Measurements from ENCODE around the gene FKBP1C. TPM values are rescaled to one million over a fixed set of nuclear protein-coding genes. Genes with fewer than 3 reads are reported as not detected.

The FKBP1C gene
- total and polyA plus RNA-seq, 2 donors (not counting 3 experiments of a cell fraction or from before 2014, with no cell fraction given) = 2.0 to 7.7 TPM

- CTCF ChIA-PET = no interaction called here
- dilution Hi-C loops (cut with MboI; ENCODE audit: extremely low pct_ligation_motif_present, low sequenced_read_pairs) = no loop called here
Measured at GRCh38 chr6:63174173-63174572, 37.1 kb upstream of the FKBP1C start.

DNA sequence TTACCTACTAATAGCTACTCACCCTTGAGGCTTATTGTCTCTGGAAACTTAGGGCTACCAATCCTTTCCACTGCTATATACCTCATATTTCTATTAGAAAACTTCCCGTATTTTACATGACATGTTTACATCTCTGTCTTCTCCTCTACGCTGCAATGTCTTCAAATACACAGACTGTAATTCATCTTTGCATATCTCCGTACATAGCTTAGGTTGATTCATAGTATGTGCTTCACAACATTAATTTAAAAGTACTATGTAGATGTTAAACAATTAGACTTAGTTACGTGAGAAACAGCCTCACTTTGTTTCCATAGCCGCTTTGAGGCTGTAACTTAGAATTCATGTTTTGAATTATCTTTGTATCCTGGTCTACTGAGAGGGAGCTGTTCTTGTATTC, 35.1 kb upstream of the FKBP1C start:
- no TSS peak for BruUV-seq (replicated peaks)
- Histone ChIP-seq H3K9me3 (replicated peaks; ENCODE audit: control insufficient read depth, insufficient read depth, low read length) (no peaks in the 10 kb centered on the region), H3K9ac (replicated peaks; ENCODE audit: extremely low read depth, insufficient read depth, low read length) (no peak overlapping the region), H4K20me1 (replicated peaks; ENCODE audit: control insufficient read depth, extremely low read depth, insufficient read depth, low read length) (no peaks in the 10 kb centered on the region), H2AFZ (ENCODE audit: low read depth, low read length) (no peak overlapping the region), H3K4me1 (ENCODE audit: control insufficient read depth, extremely low read depth, insufficient read depth, low read length) (no peaks in the 10 kb centered on the region), H3K4me3 (replicated peaks in 1 of 3; ENCODE audit: insufficient read depth in 1 of 3, low read depth in 1 of 3, low read length in 3 of 3) (no peak overlapping the region), H3K9me1 (replicated peaks; ENCODE audit: control insufficient read depth, extremely low read depth, insufficient read depth, low read length) (no peaks in the 10 kb centered on the region), H3K27me3 (ENCODE audit: control insufficient read depth in 2 of 2, insufficient read depth in 2 of 2, low read length in 2 of 2) (no peaks in the 10 kb centered on the region), H3K27ac (ENCODE audit: insufficient read depth, low read depth, low read length) (no peak overlapping the region), H3K36me3 (ENCODE audit: control insufficient read depth in 2 of 2, extremely low read depth in 1 of 2, insufficient read depth in 2 of 2, low read length in 2 of 2) (no peaks in the 10 kb centered on the region), H3K79me2 (ENCODE audit: control insufficient read depth, insufficient read depth, low read length) (no peaks in the 10 kb centered on the region), H3K4me2 (ENCODE audit: insufficient read depth, low read length) (no peak overlapping the region)
- no peak for TF ChIP-seq EZH2 (IDR thresholded peaks at IDR 0.05; ENCODE audit: borderline replicate concordance, low read depth, low read length, severe bottlenecking)
- TF ChIP-seq CTCF (IDR thresholded peaks at IDR 0.05; ENCODE audit: extremely low read depth in 1 of 2, insufficient read depth in 1 of 2, low read depth in 1 of 2, low read length in 2 of 2) = no peak
- no peak for TF ChIP-seq POLR2A (IDR thresholded peaks at IDR 0.05; ENCODE audit: low read depth, low read length)
- TF ChIP-seq FOS (IDR thresholded peaks at IDR 0.05; ENCODE audit: borderline replicate concordance, insufficient read depth, low read length) = no peak
- TF ChIP-seq MYC (IDR thresholded peaks at IDR 0.05; ENCODE audit: low read depth, low read length) = no peak
- no peak for TF ChIP-seq JUN (IDR thresholded peaks at IDR 0.05; ENCODE audit: borderline replicate concordance, insufficient read depth, insufficient read length, low read depth)
- TF ChIP-seq POLR2AphosphoS5 (IDR thresholded peaks at IDR 0.05; ENCODE audit: insufficient read depth, low read depth, low read length) = no peak
- TF ChIP-seq GATA2 (IDR thresholded peaks at IDR 0.05; ENCODE audit: insufficient read depth, insufficient read length, low read depth, low read length) = no peak
- no peak for TF ChIP-seq MAX (IDR thresholded peaks at IDR 0.05; ENCODE audit: insufficient read depth, insufficient read length)
- intact Hi-C loops (cut with micrococcal nuclease) (no loop called here), dilution Hi-C loops (cut with MboI; ENCODE audit: extremely low pct_ligation_motif_present, low sequenced_read_pairs) (no loop called here)
- DNase-seq (ENCODE audit: low read depth, low spot score) (no peak), FAIRE-seq (no peak)
- POLR2A ChIA-PET = no interaction called here
- CTCF ChIA-PET = no interaction called here

More at GRCh38 chr6:63174173-63174572, 37.1 kb upstream of the FKBP1C start:
- no TSS peak for BruUV-seq (replicated peaks)
- Histone ChIP-seq H3K36me3 (ENCODE audit: control insufficient read depth in 2 of 2, extremely low read depth in 1 of 2, insufficient read depth in 2 of 2, low read length in 2 of 2) (no peaks in the 10 kb centered on the region), H3K9me3 (replicated peaks; ENCODE audit: control insufficient read depth, insufficient read depth, low read length) (no peaks in the 10 kb centered on the region), H3K4me1 (ENCODE audit: control insufficient read depth, extremely low read depth, insufficient read depth, low read length) (no peaks in the 10 kb centered on the region), H3K9me1 (replicated peaks; ENCODE audit: control insufficient read depth, extremely low read depth, insufficient read depth, low read length) (no peaks in the 10 kb centered on the region), H3K4me2 (ENCODE audit: insufficient read depth, low read length) (no peak overlapping the region), H4K20me1 (replicated peaks; ENCODE audit: control insufficient read depth, extremely low read depth, insufficient read depth, low read length) (no peaks in the 10 kb centered on the region), H3K27me3 (ENCODE audit: control insufficient read depth in 2 of 2, insufficient read depth in 2 of 2, low read length in 2 of 2) (no peaks in the 10 kb centered on the region), H3K27ac (ENCODE audit: insufficient read depth, low read depth, low read length) (no peak overlapping the region), H3K4me3 (replicated peaks in 1 of 3; ENCODE audit: insufficient read depth in 1 of 3, low read depth in 1 of 3, low read length in 3 of 3) (no peak overlapping the region), H3K79me2 (ENCODE audit: control insufficient read depth, insufficient read depth, low read length) (no peaks in the 10 kb centered on the region), H2AFZ (ENCODE audit: low read depth, low read length) (no peak overlapping the region), H3K9ac (replicated peaks; ENCODE audit: extremely low read depth, insufficient read depth, low read length) (no peak overlapping the region)
- TF ChIP-seq MYC (IDR thresholded peaks at IDR 0.05; ENCODE audit: low read depth, low read length) (no peak), MAX (IDR thresholded peaks at IDR 0.05; ENCODE audit: insufficient read depth, insufficient read length) (no peak)
- intact Hi-C loops (cut with micrococcal nuclease) = no loop called here
- POLR2A ChIA-PET = no interaction called here
- DNase-seq (ENCODE audit: low read depth, low spot score) (no peak), FAIRE-seq (no peak)

Measured in endothelial cell of umbilical vein (primary cell).